Measurements from ENCODE around the gene MIF4GD.
"Not testable (repeated sequence)": the region's sequence is repeated elsewhere in the genome, so short reads cannot be mapped to it uniquely, and the experiment has no call there.

MIF4GD gene

GRCh38 chr17:75260641-75261335, 10.2 kb downstream of the MIF4GD start:
- peak in 1 of 2 donors; percentile 37 for DNase-seq (ENCODE audit: low read depth in 2 of 2)

- DNase-seq (ENCODE audit: low read depth in 2 of 2): not testable (repeated sequence)
These were observed 13.8 kb downstream of the MIF4GD start for GRCh38 chr17:75257228-75257627.

GRCh38 chr17:75255954-75256698, 14.9 kb downstream of the MIF4GD start:
- DNase-seq (ENCODE audit: low read depth in 2 of 2): not testable (repeated sequence)

GRCh38 chr17:75252039-75252816, 18.8 kb downstream of the MIF4GD start:
- DNase-seq (ENCODE audit: low read depth in 2 of 2): no peak

DNA sequence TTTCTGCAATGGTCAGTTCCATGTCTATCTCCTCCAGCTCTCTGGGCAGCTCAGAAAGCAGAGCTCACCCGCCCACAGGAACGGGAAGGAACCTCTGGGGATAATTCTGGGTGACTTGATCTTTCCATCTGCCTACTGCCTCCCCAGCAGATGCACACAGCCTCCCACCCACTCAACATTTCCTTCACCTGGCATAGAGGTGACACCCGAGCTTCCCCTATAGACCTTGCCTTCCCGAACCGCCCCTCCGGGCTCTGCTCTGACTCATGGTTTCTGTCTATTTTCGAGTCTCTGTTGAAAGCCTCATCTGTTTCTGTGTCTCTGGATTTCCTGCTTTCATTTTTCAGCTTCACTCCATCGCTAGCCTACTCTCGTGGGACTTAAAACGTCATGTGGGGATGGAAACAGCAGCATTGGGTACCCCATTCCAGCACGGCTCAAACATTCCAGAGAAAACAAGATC, 21.0 kb downstream of the MIF4GD start:
- peak; percentile 68 to 79 for DNase-seq (ENCODE audit: low read depth in 2 of 2)

- no peak for DNase-seq (ENCODE audit: low read depth in 2 of 2)
These were observed 21.5 kb downstream of the MIF4GD start for GRCh38 chr17:75249564-75249963.

- no peak for DNase-seq (ENCODE audit: low read depth in 2 of 2)
These were observed 24.6 kb downstream of the MIF4GD start for GRCh38 chr17:75246404-75246803.

DNA sequence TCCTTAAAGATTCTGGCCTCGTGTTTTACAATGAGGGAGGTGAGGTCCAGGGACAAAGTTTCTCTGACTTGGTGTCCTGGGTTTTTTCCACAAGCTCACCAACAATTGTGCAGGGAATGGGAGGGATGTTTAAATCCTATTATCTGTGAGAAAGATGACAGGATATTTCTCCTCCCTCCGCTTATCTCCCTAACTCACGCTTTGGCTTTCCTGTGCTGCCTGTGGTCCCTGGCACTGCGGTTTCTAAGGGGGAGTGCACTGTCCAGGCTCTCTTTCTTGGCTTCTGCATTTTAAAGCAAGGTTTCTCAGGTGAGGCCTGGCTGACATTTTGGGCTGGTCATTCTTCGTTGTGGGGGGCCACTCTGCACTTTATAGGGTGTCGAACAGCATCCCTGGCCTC, 26.0 kb downstream of the MIF4GD start:
- DNase-seq (ENCODE audit: low read depth in 2 of 2): no peak

DNA sequence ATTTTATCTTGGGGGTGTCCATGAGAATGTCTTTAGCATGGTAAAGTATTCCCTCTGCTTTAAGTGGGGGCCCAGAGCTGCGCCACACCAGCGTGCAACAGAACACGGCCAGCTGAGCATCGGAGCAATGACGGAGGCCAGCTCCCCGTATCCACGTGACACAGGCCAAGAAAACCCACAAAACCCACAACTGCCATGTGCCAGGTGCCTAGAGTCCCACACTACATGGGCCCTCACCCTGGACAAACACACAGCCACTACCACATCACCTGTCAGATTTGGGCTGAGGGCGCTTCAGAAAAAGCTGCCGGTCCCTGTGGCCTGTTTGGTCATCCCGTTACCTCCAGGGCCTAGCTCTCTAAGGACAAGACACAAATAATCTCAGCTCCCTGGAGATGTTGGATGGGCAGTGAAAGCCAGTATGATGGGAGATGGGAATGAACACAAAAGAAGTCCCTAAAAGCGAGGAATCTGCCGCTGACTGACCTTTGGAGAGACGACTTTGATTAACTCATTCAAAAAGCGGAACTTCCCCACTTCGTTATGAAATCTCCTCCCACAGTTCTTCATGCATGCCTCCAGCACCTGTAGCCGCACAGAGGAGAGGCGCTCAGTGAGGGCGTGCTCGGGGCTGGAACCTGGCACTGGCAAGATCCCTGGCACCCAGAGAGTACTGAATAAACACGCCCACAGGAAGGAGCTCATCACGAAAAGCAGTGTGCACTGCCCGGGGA, 26.7 kb downstream of the MIF4GD start:
- no peak for DNase-seq (ENCODE audit: low read depth in 2 of 2)

DNA sequence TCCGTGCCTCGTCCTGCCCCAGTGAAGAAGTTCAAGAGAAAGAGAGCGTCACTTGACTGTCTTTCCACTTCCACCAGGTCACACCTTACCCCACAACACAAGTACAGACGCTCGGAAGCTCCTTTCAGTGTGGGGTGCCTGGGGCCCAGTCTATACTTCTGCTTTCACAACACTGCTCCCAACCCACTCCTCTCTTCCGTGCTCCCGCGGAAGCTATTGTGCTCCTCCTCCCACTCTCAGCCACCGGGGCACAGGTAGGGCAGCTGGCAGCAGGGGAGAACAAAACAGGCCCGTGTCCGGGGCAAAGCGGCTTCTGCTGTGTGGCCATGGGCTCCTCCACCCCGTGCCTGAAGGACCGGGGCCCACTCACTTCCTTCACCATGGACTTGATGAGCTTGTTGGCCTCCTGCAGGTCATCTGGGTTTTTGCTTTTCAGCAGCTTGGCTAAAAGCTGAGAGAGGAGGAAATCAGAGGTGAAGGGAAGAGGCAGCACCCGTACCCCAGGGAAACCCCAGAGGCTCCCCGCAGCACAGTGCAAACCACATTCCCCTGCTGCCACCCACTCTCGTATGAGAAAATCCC, 28.5 kb downstream of the MIF4GD start:
- peak in 1 of 2 donors; percentile 18 for DNase-seq (ENCODE audit: low read depth in 2 of 2)

- DNase-seq (ENCODE audit: low read depth in 2 of 2): no peak
These were observed 29.0 kb downstream of the MIF4GD start for GRCh38 chr17:75241996-75242460.

GRCh38 chr17:75241502-75241901, 29.5 kb downstream of the MIF4GD start:
- DNase-seq (ENCODE audit: low read depth in 2 of 2): no peak

- no peak for DNase-seq (ENCODE audit: low read depth in 2 of 2)
These were observed 29.9 kb downstream of the MIF4GD start for GRCh38 chr17:75241143-75241430.

DNA sequence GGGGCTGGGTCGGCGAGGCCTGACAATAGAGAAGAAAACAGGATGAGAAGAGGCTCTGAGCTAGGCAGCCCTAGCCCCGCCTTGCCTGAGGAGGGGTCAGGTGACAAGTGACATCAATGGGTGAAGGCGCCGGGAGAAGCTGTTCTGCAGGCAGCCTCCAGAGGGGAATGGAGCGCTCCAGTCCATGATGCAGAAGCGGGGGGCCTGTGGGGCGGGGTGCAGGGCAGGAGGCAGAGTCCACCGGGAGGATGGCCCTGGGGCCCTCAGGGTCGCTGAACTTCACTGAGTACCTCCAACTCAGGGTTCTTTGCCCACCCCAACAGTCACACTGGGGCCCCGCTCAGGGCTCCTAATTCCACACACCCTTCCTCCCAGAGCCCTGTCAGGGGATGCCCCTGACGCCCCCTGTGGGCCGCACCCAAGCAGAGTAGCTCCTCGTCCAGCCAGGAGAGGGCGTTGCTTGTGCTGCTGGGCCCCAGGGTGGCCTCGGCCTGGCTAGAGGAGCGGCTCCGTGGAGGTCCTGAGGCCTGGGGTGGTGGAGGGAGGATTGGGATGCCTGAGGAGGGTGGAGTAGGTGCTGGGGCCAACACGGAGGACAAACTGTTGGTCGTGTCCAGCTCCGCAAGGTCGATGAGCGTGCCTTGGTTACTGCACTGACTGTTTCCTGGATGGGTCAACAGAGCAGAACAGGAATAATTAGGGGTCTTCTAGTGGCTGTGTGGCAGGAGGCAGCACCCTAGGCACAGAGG, 30.5 kb downstream of the MIF4GD start:
- peak; percentile 25 to 49 for DNase-seq (ENCODE audit: low read depth in 2 of 2)

- DNase-seq (ENCODE audit: low read depth in 2 of 2): no peak
These were observed 31.1 kb downstream of the MIF4GD start for GRCh38 chr17:75239778-75240393.

DNA sequence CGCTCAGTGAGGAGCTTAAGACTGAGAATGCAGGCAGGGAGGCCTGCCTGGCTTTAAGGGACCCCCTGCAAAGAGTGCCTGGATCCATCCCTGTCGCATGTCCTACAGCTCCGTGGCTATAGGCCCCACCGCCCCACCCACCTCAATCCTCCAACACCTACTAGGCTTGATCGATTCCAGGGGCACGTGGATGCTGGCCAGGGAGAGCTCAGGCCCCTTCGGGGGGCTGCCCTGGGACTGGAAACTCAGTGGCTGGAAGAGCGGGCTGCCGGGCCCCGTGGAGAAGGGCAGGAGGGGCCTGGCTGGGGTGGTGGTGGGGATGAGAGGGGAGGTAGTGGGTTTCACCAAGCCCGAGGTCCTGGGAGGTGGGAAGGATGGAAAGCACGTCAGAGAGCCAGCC, 31.8 kb downstream of the MIF4GD start:
- no peak for DNase-seq (ENCODE audit: low read depth in 2 of 2)

GRCh38 chr17:75238684-75239191, 32.3 kb downstream of the MIF4GD start:
- peak; percentile 45 to 59 for DNase-seq (ENCODE audit: low read depth in 2 of 2)

- no peak for DNase-seq (ENCODE audit: low read depth in 2 of 2)
These were observed 32.9 kb downstream of the MIF4GD start for GRCh38 chr17:75238020-75238580.

DNA sequence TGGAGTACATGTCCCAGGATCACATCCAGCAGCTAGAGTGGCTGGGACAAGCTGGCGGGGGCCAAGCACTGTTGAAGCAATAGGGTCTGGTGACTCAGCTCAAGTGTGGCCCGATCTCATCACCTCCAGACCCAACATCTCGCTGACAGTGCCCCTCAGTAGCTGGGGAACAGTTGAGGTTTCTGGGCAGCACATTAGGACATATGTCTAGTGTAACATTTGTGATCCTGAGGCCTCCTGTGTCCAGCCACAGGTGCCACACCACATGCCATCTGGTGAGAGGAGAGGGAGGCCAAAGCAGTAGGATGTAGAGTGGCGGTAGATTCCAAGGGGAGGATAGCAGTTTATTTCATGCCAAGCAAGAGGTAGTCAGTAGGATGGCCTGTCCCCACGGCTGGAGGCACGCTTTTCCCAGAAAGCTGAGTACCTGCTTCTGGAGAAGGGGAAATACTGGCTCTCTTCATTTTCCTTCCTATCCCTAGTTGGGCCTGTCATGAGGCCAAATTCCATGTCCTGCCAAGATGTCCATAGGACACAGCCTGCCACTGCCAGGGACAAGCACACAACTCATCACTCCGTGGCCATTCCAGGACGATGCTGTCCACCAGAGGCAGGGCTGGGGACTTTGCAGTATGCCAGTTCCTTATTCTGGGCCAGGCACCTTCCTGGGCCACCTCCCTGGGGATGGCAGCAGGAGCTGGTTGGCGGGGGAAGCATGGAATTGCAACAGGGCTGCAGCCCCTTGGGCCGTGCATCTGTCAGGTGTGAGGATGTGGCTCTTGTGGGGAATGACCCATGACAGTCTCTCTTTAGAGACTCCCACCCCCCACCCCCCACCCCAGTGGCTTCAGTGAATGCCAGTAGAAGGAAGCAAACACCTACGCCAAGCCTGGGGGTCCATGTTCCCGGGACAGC, 33.7 kb downstream of the MIF4GD start:
- DNase-seq (ENCODE audit: low read depth in 2 of 2): no peak
